ENCODE results near the gene VTI1A. TPM values are rescaled to one million over a fixed set of nuclear protein-coding genes. Genes with fewer than 3 reads are reported as not detected.

The VTI1A gene
- total and polyA plus RNA-seq, 9 of the 15 experiments (the other 6 are each of a cell fraction or from before 2014, with no cell fraction given), result 9.3 to 21.4 (median 16.0) TPM

- TF ChIP-seq ELK3 (CRISPR knock-in tag; IDR thresholded peaks at IDR 0.05), result no peak
- peak; percentile 19; the same call in 1 of the 2 replicates for TF ChIP-seq CTBP1 (IDR thresholded peaks at IDR 0.05; ENCODE audit: borderline replicate concordance)
- TF ChIP-seq ZNF263 (CRISPR knock-in tag; IDR thresholded peaks at IDR 0.05; ENCODE audit: borderline replicate concordance), result no peak
- no peak for TF ChIP-seq ZNF133 (CRISPR knock-in tag; IDR thresholded peaks at IDR 0.05)
- TF ChIP-seq ZNF23 (CRISPR knock-in tag; IDR thresholded peaks at IDR 0.05), result no peak
- no peak for TF ChIP-seq TSHZ1 (CRISPR knock-in tag; IDR thresholded peaks at IDR 0.05)
- TF ChIP-seq PKNOX1 (IDR thresholded peaks at IDR 0.05), result peak; percentile 33; the same call in 1 of the 2 replicates
- TF ChIP-seq TFAP4 (CRISPR knock-in tag; IDR thresholded peaks at IDR 0.05; ENCODE audit: borderline replicate concordance), result no peak
- no peak for TF ChIP-seq HMG20B (CRISPR knock-in tag; IDR thresholded peaks at IDR 0.05)
- TF ChIP-seq PPARD (CRISPR knock-in tag; IDR thresholded peaks at IDR 0.05), result no peak
- no peak for TF ChIP-seq SUPT5H (IDR thresholded peaks at IDR 0.05)
- TF ChIP-seq SRSF9 (IDR thresholded peaks at IDR 0.05; ENCODE audit: borderline replicate concordance, low read depth, low read length), result no peak
- TF ChIP-seq FOSL1 (tag; conservative IDR thresholded peaks at IDR 0.05), result peak; percentile 69
- peak; percentile 73 for TF ChIP-seq MEIS2 (IDR thresholded peaks at IDR 0.05; ENCODE audit: partially characterized antibody)
- no peak for TF ChIP-seq ZHX1 (conservative IDR thresholded peaks at IDR 0.05; ENCODE audit: low read length)
- peak; percentile 29; the same call in 1 of the 2 replicates for TF ChIP-seq ARID1B (IDR thresholded peaks at IDR 0.05)
Observed at GRCh38 chr10:112815269-112816032, 368.4 kb downstream of the VTI1A start (continued).

Data from K562 (cell line).